ENCODE results near the gene CAMTA1.

Gene CAMTA1

GRCh38 chr1:7298749-7299151 is 513.5 kb downstream of the CAMTA1 start:
- DNase-seq: no peak

GRCh38 chr1:7299329-7299799 is 514.1 kb downstream of the CAMTA1 start:
- DNase-seq: no peak

GRCh38 chr1:7299994-7300393 is 514.7 kb downstream of the CAMTA1 start:
- DNase-seq: no peak

GRCh38 chr1:7300893-7301663 is 515.8 kb downstream of the CAMTA1 start:
- DNase-seq: no peak

- no peak for DNase-seq
Observed at GRCh38 chr1:7301664-7301981, 516.4 kb downstream of the CAMTA1 start.

GRCh38 chr1:7302126-7302525 is 516.9 kb downstream of the CAMTA1 start:
- no peak for DNase-seq

GRCh38 chr1:7302873-7303272 is 517.6 kb downstream of the CAMTA1 start:
- no peak for DNase-seq

- DNase-seq: no peak
Observed at GRCh38 chr1:7303554-7304317, 518.5 kb downstream of the CAMTA1 start.

GRCh38 chr1:7313081-7313546 is 527.9 kb downstream of the CAMTA1 start:
- no peak for DNase-seq

GRCh38 chr1:7313826-7314225 is 528.6 kb downstream of the CAMTA1 start:
- DNase-seq: peak; percentile 9

- no peak for DNase-seq
Observed at GRCh38 chr1:7315316-7315715, 530.1 kb downstream of the CAMTA1 start.

- no peak for DNase-seq
Observed at GRCh38 chr1:7315946-7316345, 530.7 kb downstream of the CAMTA1 start.

GRCh38 chr1:7317888-7318287 is 532.6 kb downstream of the CAMTA1 start:
- DNase-seq: no peak

- DNase-seq: peak; percentile 15
Observed at GRCh38 chr1:7319196-7319595, 533.9 kb downstream of the CAMTA1 start.

- peak; percentile 28 for DNase-seq
Observed at GRCh38 chr1:7320661-7321060, 535.4 kb downstream of the CAMTA1 start.

- no peak for DNase-seq
Observed at GRCh38 chr1:7322283-7322785, 537.1 kb downstream of the CAMTA1 start.

GRCh38 chr1:7322912-7323311 is 537.7 kb downstream of the CAMTA1 start:
- no peak for DNase-seq

- peak; percentile 19 for DNase-seq
Observed at GRCh38 chr1:7325254-7325653, 540.0 kb downstream of the CAMTA1 start.

GRCh38 chr1:7326366-7326765 is 541.1 kb downstream of the CAMTA1 start:
- peak; percentile 13 for DNase-seq

- no peak for DNase-seq
Observed at GRCh38 chr1:7327849-7328248, 542.6 kb downstream of the CAMTA1 start.

- peak; percentile 26 for DNase-seq
Observed at GRCh38 chr1:7329868-7330615, 544.8 kb downstream of the CAMTA1 start.

- peak; percentile 19 for DNase-seq
Observed at GRCh38 chr1:7330726-7331125, 545.5 kb downstream of the CAMTA1 start.

- peak; percentile 7 for DNase-seq
Observed at GRCh38 chr1:7331926-7332535, 546.8 kb downstream of the CAMTA1 start.

Measured in activated CD8-positive, alpha-beta memory T cell treated with anti-CD3 and anti-CD28 coated beads for 24 hours (primary cell).